BLaER1 treated with 17β-estradiol and CSF1 and Interleukin-3, amounts not matched to agents 10 nM and 100 nM (cell line): ENCODE results near the gene OLIG1.

Experiments
- H3K27ac ChIP-seq, 11 experiments: shearing (Covaris generic); formaldehyde crosslinking; 2 replicates each; pipeline ENCODE4 v1.8.1; 2022
- H3K27me3 ChIP-seq, 11 experiments: shearing (Covaris generic); formaldehyde crosslinking; 2 replicates each; pipeline ENCODE4 v1.8.1; 2022
- H3K36me3 ChIP-seq, 11 experiments: shearing (Covaris generic); formaldehyde crosslinking; 2 replicates each; pipeline ENCODE4 v1.8.1; 2022
- H3K4me1 ChIP-seq, 10 experiments: shearing (Covaris generic); formaldehyde crosslinking; 2 replicates each; pipeline ENCODE4 v1.8.1; 2022
- H3K4me2 ChIP-seq, 11 experiments: shearing (Covaris generic); formaldehyde crosslinking; 2 replicates each; pipeline ENCODE4 v1.8.1; 2022
- H3K4me3 ChIP-seq, 10 experiments: shearing (Covaris generic); formaldehyde crosslinking; 2 replicates each; pipeline ENCODE4 v1.8.1; 2022
- H3K9ac ChIP-seq, 11 experiments: shearing (Covaris generic); formaldehyde crosslinking; 2 replicates each; pipeline ENCODE4 v1.8.1; 2022
- H3K9me3 ChIP-seq, 11 experiments: shearing (Covaris generic); formaldehyde crosslinking; replicated peaks in 1 of 11; 2 replicates each; pipeline ENCODE4 v1.8.1; 2022
- H4K20me1 ChIP-seq, 11 experiments: shearing (Covaris generic); formaldehyde crosslinking; 2 replicates each; pipeline ENCODE4 v1.8.1; 2022
- Cebpa-rat ChIP-seq, 11 experiments: shearing (Covaris generic); IDR thresholded peaks; 2 replicates each; pipeline ENCODE4 v1.8.1; 2022

Gene OLIG1, protein sequence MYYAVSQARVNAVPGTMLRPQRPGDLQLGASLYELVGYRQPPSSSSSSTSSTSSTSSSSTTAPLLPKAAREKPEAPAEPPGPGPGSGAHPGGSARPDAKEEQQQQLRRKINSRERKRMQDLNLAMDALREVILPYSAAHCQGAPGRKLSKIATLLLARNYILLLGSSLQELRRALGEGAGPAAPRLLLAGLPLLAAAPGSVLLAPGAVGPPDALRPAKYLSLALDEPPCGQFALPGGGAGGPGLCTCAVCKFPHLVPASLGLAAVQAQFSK

DNA sequence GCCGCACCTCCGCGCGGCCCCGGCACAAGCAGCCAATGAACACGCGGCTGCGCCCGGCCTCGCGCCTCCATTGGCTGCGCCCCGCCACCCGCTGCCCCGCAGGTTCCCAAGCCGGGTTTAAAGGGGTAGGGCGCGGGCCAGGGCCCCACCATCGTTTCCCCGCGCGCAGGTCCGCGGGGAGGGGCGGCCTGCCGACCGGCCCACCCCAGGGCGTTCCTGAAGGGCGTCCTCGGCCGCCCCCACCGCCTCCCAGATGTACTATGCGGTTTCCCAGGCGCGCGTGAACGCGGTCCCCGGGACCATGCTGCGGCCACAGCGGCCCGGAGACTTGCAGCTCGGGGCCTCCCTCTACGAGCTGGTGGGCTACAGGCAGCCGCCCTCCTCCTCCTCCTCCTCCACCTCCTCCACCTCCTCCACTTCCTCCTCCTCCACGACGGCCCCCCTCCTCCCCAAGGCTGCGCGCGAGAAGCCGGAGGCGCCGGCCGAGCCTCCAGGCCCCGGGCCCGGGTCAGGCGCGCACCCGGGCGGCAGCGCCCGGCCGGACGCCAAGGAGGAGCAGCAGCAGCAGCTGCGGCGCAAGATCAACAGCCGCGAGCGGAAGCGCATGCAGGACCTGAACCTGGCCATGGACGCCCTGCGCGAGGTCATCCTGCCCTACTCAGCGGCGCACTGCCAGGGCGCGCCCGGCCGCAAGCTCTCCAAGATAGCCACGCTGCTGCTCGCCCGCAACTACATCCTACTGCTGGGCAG, at the start of gene OLIG1:
TSS of gene OLIG1 (plus strand) at position 148 of the 750 bp plus-strand sequence. CDS start at position 254, 106 bp downstream.
- Histone ChIP-seq H3K27ac (peak within 1 kb of the TSS in 2 of 11 experiments; percentile 18 to 39; a peak in 1 of 22 replicates), H3K9me3 (peaks cover 33 to 43% (median 39%) of the 10 kb centered on the region in 11 experiments), H4K20me1 (peaks cover 0 to 21% (median 0%) of the 10 kb centered on the region in 11 experiments; a peak in 6 of 22 replicates), H3K9ac (peak within 1 kb of the TSS in 1 of 11 experiments; percentile 62; a peak in 3 of 22 replicates), H3K27me3 (peaks cover 62 to 81% (median 74%) of the 10 kb centered on the region in 11 experiments), H3K36me3 (no peaks in the 10 kb centered on the region), H3K4me2 (peak within 1 kb of the TSS; percentile 48 to 87 (median 66)), H3K4me3 (peak within 1 kb of the TSS; percentile 33 to 66 (median 50); a peak in 19 of 20 replicates), H3K4me1 (peaks cover 35 to 63% (median 48%) of the 10 kb centered on the region in 10 experiments)
- TF ChIP-seq Cebpa-rat (IDR thresholded peaks at IDR 0.05), result no peak

DNA sequence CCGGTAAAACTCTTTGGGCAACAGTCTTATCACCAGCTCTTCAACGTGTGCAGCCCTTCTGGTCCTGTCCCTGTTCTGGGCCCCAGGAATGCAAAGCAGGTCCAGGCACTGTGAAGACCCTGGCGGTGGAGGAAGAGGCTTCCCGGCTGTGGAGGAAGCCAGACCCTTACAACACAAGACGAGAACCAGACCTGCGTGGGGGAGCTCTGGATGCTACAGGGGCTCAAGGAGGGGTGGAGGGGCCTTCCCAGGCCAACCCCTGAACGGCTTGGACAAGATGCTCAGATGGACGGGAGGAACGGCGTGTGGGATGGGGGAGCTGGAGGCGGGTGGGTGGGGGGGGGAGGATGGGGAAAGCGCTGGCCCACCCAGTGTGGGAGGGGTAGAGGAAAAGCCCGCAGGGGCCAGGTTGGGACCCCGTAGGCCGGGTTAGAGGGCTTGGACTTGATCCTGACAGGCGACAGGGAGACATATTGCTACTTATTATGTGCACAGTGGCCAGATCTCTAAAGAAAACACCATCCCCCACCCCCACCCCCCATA, 49.3 kb upstream of the OLIG1 start:
- peak overlapping the region; percentile 74 to 92 (median 87) for H3K4me2 ChIP-seq
- TF ChIP-seq Cebpa-rat (IDR thresholded peaks at IDR 0.05), result no peak
- H3K27ac ChIP-seq, result no peak overlapping the region
- peaks cover 16 to 39% (median 24%) of the 10 kb centered on the region in 11 experiments for H3K9me3 ChIP-seq
- H3K27me3 ChIP-seq, result peaks cover 77 to 88% (median 84%) of the 10 kb centered on the region in 11 experiments
- H3K4me3 ChIP-seq, result peak overlapping the region in 9 of 10 experiments; percentile 46 to 68 (median 55); a peak in 12 of 20 replicates
- peak overlapping the region in 1 of 11 experiments; percentile 37; a peak in 1 of 22 replicates for H3K9ac ChIP-seq
- H3K36me3 ChIP-seq, result no peaks in the 10 kb centered on the region
- peaks cover 0 to 18% (median 4%) of the 10 kb centered on the region in 11 experiments; a peak in 8 of 22 replicates for H4K20me1 ChIP-seq
- H3K4me1 ChIP-seq, result peaks cover 0 to 25% (median 11%) of the 10 kb centered on the region in 10 experiments; a peak in 14 of 20 replicates

DNA sequence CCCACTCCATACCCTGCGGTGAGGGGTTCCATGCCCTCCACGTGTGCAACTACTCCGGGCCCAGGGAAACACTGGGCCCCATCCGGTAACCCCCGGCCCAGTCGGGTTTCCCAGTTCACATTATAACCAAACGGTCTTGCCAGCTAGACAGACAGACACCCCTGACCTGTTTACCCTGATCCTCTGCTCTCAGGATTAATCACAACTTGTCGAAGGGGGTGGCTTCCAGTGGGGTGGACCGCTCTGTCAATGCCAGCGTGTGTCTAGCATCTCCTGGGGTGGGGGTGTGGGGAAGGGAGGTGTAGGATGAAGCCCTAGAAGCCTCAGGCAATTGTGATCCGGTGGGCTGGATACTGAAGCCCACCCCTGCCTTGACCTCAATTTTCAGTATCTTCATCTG, 48.8 kb upstream of the OLIG1 start:
- H3K27me3 ChIP-seq, result peaks cover 82 to 93% (median 90%) of the 10 kb centered on the region in 11 experiments
- H3K4me3 ChIP-seq, result no peak overlapping the region
- H3K9ac ChIP-seq, result no peak overlapping the region
- H3K36me3 ChIP-seq, result no peaks in the 10 kb centered on the region
- H3K4me2 ChIP-seq, result no peak overlapping the region
- no peak for TF ChIP-seq Cebpa-rat (IDR thresholded peaks at IDR 0.05)
- peaks cover 0 to 18% (median 4%) of the 10 kb centered on the region in 11 experiments; a peak in 8 of 22 replicates for H4K20me1 ChIP-seq
- peaks cover 0 to 22% (median 11%) of the 10 kb centered on the region in 10 experiments; a peak in 14 of 20 replicates for H3K4me1 ChIP-seq
- H3K9me3 ChIP-seq, result peaks cover 21 to 44% (median 29%) of the 10 kb centered on the region in 11 experiments
- no peak overlapping the region for H3K27ac ChIP-seq

DNA sequence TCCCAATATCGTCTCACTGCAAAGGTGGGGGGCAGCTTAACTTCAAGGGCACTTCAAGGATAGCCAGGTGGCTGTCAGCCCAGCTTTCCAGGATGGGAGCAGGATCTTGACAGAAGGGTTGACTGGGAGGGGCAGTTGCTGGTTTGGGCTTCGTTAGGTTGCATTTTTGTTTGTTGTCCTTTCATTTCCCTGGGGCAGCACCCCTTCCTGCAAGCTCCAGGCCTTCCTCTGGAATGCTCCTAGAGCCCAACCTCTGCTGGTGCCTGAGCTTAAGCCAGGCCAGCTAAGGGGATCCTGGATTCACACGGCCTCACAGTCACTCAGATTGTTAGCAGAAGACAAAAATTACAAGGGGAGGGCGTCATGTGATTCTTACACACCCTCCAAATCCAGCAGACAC, 48.3 kb upstream of the OLIG1 start:
- peaks cover 87 to 97% (median 94%) of the 10 kb centered on the region in 11 experiments for H3K27me3 ChIP-seq
- H3K36me3 ChIP-seq, result peaks cover 0 to 3% (median 0%) of the 10 kb centered on the region in 11 experiments; a peak in 1 of 22 replicates
- no peak overlapping the region for H3K4me2 ChIP-seq
- H3K27ac ChIP-seq, result no peak overlapping the region
- H3K9me3 ChIP-seq, result peaks cover 27 to 49% (median 34%) of the 10 kb centered on the region in 11 experiments
- no peak overlapping the region for H3K9ac ChIP-seq
- no peak overlapping the region for H3K4me3 ChIP-seq
- no peak for TF ChIP-seq Cebpa-rat (IDR thresholded peaks at IDR 0.05)
- peaks cover 0 to 21% (median 11%) of the 10 kb centered on the region in 10 experiments; a peak in 14 of 20 replicates for H3K4me1 ChIP-seq
- peaks cover 0 to 18% (median 4%) of the 10 kb centered on the region in 11 experiments; a peak in 8 of 22 replicates for H4K20me1 ChIP-seq

DNA sequence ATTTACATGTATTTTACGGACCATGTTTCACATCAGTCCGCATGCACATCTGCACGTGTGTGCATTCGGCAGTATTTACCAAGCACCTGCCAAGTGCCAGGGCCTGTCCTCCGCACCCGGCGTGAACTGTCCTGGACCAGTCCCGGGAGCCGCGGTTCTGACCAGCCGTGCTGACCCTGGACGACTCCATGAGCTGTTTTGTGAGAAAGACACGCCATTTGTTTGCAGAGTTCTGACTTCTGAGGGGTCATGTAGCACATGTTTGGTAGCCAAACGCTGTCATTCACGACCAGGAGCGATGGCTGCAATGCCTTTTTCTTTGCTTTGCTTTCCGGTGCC, 47.5 kb upstream of the OLIG1 start:
- H3K4me2 ChIP-seq, result no peak overlapping the region
- H3K36me3 ChIP-seq, result peaks cover 0 to 6% (median 0%) of the 10 kb centered on the region in 11 experiments; a peak in 1 of 22 replicates
- no peak overlapping the region for H3K9ac ChIP-seq
- TF ChIP-seq Cebpa-rat (IDR thresholded peaks at IDR 0.05), result no peak
- peaks cover 34 to 57% (median 42%) of the 10 kb centered on the region in 11 experiments for H3K9me3 ChIP-seq
- peaks cover 0 to 18% (median 4%) of the 10 kb centered on the region in 11 experiments; a peak in 8 of 22 replicates for H4K20me1 ChIP-seq
- H3K4me3 ChIP-seq, result no peak overlapping the region
- H3K27me3 ChIP-seq, result peaks cover 95 to 100% (median 100%) of the 10 kb centered on the region in 11 experiments
- H3K4me1 ChIP-seq, result peaks cover 0 to 13% (median 11%) of the 10 kb centered on the region in 10 experiments; a peak in 14 of 20 replicates
- no peak overlapping the region for H3K27ac ChIP-seq

DNA sequence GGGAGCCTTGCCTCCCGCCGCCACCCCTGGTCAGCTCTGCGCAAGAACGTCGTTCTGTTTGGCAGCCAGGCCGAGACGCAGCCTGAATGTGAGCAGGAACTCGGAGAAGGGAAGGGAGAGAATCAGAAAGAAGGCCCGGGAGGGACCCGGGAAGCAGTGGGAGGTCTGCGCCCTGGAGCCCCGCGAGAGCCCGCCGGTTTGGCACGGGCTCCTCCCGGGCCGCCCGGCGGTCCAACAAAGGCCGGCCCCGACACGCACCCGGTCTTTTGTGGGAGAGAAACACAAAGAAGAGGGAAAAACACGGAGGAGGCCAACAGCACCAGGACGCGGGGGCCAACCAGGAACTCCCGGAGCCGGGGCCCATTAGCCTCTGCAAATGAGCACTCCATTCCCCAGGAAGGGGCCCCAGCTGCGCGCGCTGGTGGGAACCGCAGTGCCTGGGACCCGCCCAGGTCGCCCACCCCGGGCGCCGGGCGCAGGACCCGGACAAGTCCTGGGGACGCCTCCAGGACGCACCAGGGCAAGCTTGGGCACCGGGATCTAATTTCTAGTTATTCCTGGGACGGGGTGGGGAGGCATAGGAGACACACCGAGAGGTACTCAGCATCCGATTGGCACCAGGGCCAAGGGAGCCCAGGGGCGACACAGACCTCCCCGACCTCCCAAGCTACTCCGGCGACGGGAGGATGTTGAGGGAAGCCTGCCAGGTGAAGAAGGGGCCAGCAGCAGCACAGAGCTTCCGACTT, 46.9 kb upstream of the OLIG1 start:
- no peak overlapping the region for H3K9ac ChIP-seq
- H3K4me1 ChIP-seq, result peaks cover 0 to 13% (median 10%) of the 10 kb centered on the region in 10 experiments; a peak in 14 of 20 replicates
- H3K9me3 ChIP-seq, result peaks cover 40 to 63% (median 46%) of the 10 kb centered on the region in 11 experiments
- peaks cover 0 to 18% (median 4%) of the 10 kb centered on the region in 11 experiments; a peak in 8 of 22 replicates for H4K20me1 ChIP-seq
- peaks cover 0 to 6% (median 0%) of the 10 kb centered on the region in 11 experiments; a peak in 1 of 22 replicates for H3K36me3 ChIP-seq
- TF ChIP-seq Cebpa-rat (IDR thresholded peaks at IDR 0.05), result no peak
- peaks cover 100% of the 10 kb centered on the region in 11 experiments for H3K27me3 ChIP-seq
- no peak overlapping the region for H3K4me2 ChIP-seq
- H3K27ac ChIP-seq, result no peak overlapping the region
- H3K4me3 ChIP-seq, result no peak overlapping the region

DNA sequence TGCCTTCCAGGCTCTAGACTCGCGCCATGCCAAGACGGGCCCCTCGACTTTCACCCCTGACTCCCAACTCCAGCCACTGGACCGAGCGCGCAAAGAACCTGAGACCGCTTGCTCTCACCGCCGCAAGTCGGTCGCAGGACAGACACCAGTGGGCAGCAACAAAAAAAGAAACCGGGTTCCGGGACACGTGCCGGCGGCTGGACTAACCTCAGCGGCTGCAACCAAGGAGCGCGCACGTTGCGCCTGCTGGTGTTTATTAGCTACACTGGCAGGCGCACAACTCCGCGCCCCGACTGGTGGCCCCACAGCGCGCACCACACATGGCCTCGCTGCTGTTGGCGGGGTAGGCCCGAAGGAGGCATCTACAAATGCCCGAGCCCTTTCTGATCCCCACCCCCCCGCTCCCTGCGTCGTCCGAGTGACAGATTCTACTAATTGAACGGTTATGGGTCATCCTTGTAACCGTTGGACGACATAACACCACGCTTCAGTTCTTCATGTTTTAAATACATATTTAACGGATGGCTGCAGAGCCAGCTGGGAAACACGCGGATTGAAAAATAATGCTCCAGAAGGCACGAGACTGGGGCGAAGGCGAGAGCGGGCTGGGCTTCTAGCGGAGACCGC, 46.3 kb upstream of the OLIG1 start:
- peaks cover 40 to 68% (median 50%) of the 10 kb centered on the region in 11 experiments for H3K9me3 ChIP-seq
- no peak overlapping the region for H3K4me3 ChIP-seq
- H3K36me3 ChIP-seq, result peaks cover 0 to 6% (median 0%) of the 10 kb centered on the region in 11 experiments; a peak in 1 of 22 replicates
- peaks cover 0 to 18% (median 4%) of the 10 kb centered on the region in 11 experiments; a peak in 8 of 22 replicates for H4K20me1 ChIP-seq
- H3K9ac ChIP-seq, result no peak overlapping the region
- H3K27me3 ChIP-seq, result peaks cover 100% of the 10 kb centered on the region in 11 experiments
- no peak for TF ChIP-seq Cebpa-rat (IDR thresholded peaks at IDR 0.05)
- peaks cover 0 to 20% (median 14%) of the 10 kb centered on the region in 10 experiments; a peak in 17 of 20 replicates for H3K4me1 ChIP-seq
- H3K27ac ChIP-seq, result no peak overlapping the region
- no peak overlapping the region for H3K4me2 ChIP-seq
